Smooth muscle cell (in vitro differentiated cells): ENCODE measurements around the gene LPXN. TPM values are rescaled to one million over a fixed set of nuclear protein-coding genes. Genes with fewer than 3 reads are reported as not detected.

Experiments used
- DNase-seq: peaks from one replicate; lab custom pipeline; 2025; ENCODE audit not compliant: unreplicated experiment; lab: John Stamatoyannopoulos, UW
- H2AFZ ChIP-seq: fragments of 200-600 bp; sonication (generic); 2 replicates; pipeline ENCODE4 v1.6.0; 2016; ENCODE audit warnings: antibody characterized with exemption, low read depth, mild to moderate bottlenecking
- H3F3A ChIP-seq: fragments of 200-600 bp; sonication (generic); 2 replicates; pipeline ENCODE4 v1.6.0; 2017; ENCODE audit warnings: antibody characterized with exemption, low read depth
- H3K27ac ChIP-seq: fragments of 200-600 bp; sonication (generic); 2 replicates; pipeline ENCODE4 v1.5.1; 2016; ENCODE audit warnings: low read depth, mild to moderate bottlenecking
- H3K27me3 ChIP-seq: fragments of 200-600 bp; sonication (generic); 2 replicates; pipeline ENCODE4 v1.6.1; 2016; ENCODE audit warnings: low read depth, mild to moderate bottlenecking
- H3K36me3 ChIP-seq: fragments of 200-600 bp; sonication (generic); 2 replicates; pipeline ENCODE4 v1.5.1; 2016; ENCODE audit warnings: low read depth
- H3K4me1 ChIP-seq: fragments of 200-600 bp; sonication (generic); 2 replicates; pipeline ENCODE4 v1.5.1; 2016; ENCODE audit warnings: low read depth
- H3K4me2 ChIP-seq: fragments of 200-600 bp; sonication (generic); 2 replicates; pipeline ENCODE4 v1.6.0; 2016; ENCODE audit warnings: mild to moderate bottlenecking
- H3K4me3 ChIP-seq: fragments of 200-600 bp; sonication (generic); 2 replicates; pipeline ENCODE4 v1.5.1; 2016; ENCODE audit warnings: mild to moderate bottlenecking
- H3K79me2 ChIP-seq: fragments of 200-600 bp; sonication (generic); 2 replicates; pipeline ENCODE4 v1.6.0; 2016; ENCODE audit warnings: low read depth, mild to moderate bottlenecking
- H3K9ac ChIP-seq: fragments of 200-600 bp; sonication (generic); 2 replicates; pipeline ENCODE4 v1.6.0; 2016; ENCODE audit warnings: low read depth
- H3K9me3 ChIP-seq: fragments of 200-600 bp; sonication (generic); replicated peaks from 2 replicates; pipeline ENCODE4 v1.5.1; 2016; ENCODE audit warnings: low read depth
- H4K20me1 ChIP-seq: fragments of 200-600 bp; sonication (generic); 2 replicates; pipeline ENCODE4 v1.6.0; 2016; ENCODE audit warnings: low read depth
- CTCF ChIP-seq: fragments of 200-600 bp; sonication (generic); IDR thresholded peaks from 2 replicates; pipeline ENCODE4 v1.5.1; 2017; ENCODE audit warnings: borderline replicate concordance, mild to moderate bottlenecking, antibody characterized with exemption; ENCODE audit not compliant: insufficient read depth, poor library complexity, severe bottlenecking
- WGBS: methylation state at CpG from one replicate; pipeline ENCODE4 v1.1.7; 2016; ENCODE audit warnings: low lambda C conversion rate; 5-methylcytosine and 5-hydroxymethylcytosine counted together
- polyA plus RNA-seq: library from polyadenylated mRNA; unstranded; fragments of >200 nt; fragmentation: Nextera tagmentation; extraction: Ambion mirVana; gene quantifications from 2 replicates; pipeline ENCODE4 v1.2.1, GENCODE V29; 2016
- total RNA-seq: library from RNA; depleted of rRNA; stranded (reverse); fragments of >200 nt; gene quantifications from 2 replicates; pipeline ENCODE4 v1.2.3, GENCODE V29; 2014

The LPXN gene
- total and polyA plus RNA-seq, 2 experiments from 2014 or later: 1.9 to 2.7 TPM

- no peaks in the 10 kb centered on the region for H3K36me3 ChIP-seq
Observed at GRCh38 chr11:58502004-58502403, 73.7 kb downstream of the LPXN start.

GRCh38 chr11:58498464-58498863 lies 77.2 kb downstream of the LPXN start:
- no peak overlapping the region for H3K9ac ChIP-seq
- H3K9me3 ChIP-seq: no peaks in the 10 kb centered on the region
- no peak overlapping the region for H3K4me3 ChIP-seq
- H3K4me2 ChIP-seq: no peak overlapping the region
- H3K4me1 ChIP-seq: no peaks in the 10 kb centered on the region
- WGBS: 58% methylated on average over 2 of the region's 2 CpGs
- H3F3A ChIP-seq: no peaks in the 10 kb centered on the region
- no peak overlapping the region for H3K27ac ChIP-seq
- no peaks in the 10 kb centered on the region for H3K27me3 ChIP-seq
- H2AFZ ChIP-seq: no peak overlapping the region
- TF ChIP-seq CTCF: no peak
- no peaks in the 10 kb centered on the region for H3K79me2 ChIP-seq
- no peaks in the 10 kb centered on the region for H4K20me1 ChIP-seq
- no peaks in the 10 kb centered on the region for H3K36me3 ChIP-seq
- DNase-seq: no peak

More at GRCh38 chr11:58502004-58502403, 73.7 kb downstream of the LPXN start:
- H3K9ac ChIP-seq: no peak overlapping the region
- H4K20me1 ChIP-seq: no peaks in the 10 kb centered on the region
- no peaks in the 10 kb centered on the region for H3K4me1 ChIP-seq
- H3F3A ChIP-seq: no peaks in the 10 kb centered on the region
- H3K4me3 ChIP-seq: no peak overlapping the region
- H3K27ac ChIP-seq: no peak overlapping the region
- no peak for DNase-seq
- no peaks in the 10 kb centered on the region for H3K79me2 ChIP-seq
- no peaks in the 10 kb centered on the region for H3K27me3 ChIP-seq
- no peak overlapping the region for H3K4me2 ChIP-seq
- no peak for TF ChIP-seq CTCF
- no peaks in the 10 kb centered on the region for H3K9me3 ChIP-seq
- H2AFZ ChIP-seq: no peak overlapping the region

- no peak overlapping the region for H2AFZ ChIP-seq
- 90% methylated on average over 2 of the region's 2 CpGs for WGBS
Observed at GRCh38 chr11:58497951-58498350, 77.7 kb downstream of the LPXN start.

More at GRCh38 chr11:58497951-58498350, 77.7 kb downstream of the LPXN start:
- Histone ChIP-seq H3K36me3 (no peaks in the 10 kb centered on the region), H3K27me3 (no peaks in the 10 kb centered on the region), H3K79me2 (no peaks in the 10 kb centered on the region), H3K4me1 (no peaks in the 10 kb centered on the region), H3K4me3 (no peak overlapping the region), H3K27ac (no peak overlapping the region), H3K4me2 (no peak overlapping the region), H3K9ac (no peak overlapping the region), H3K9me3 (no peaks in the 10 kb centered on the region), H3F3A (no peaks in the 10 kb centered on the region), H4K20me1 (no peaks in the 10 kb centered on the region)
- no peak for DNase-seq
- no peak for TF ChIP-seq CTCF
